Upper lobe of left lung (tissue), 6 donors: ENCODE data around the gene COL23A1. TPM values are rescaled to one million over a fixed set of nuclear protein-coding genes. Genes with fewer than 3 reads are reported as not detected.
"Not testable (repeated sequence)": the region's sequence is repeated elsewhere in the genome, so short reads cannot be mapped to it uniquely, and the experiment has no call there.

Experiments
- ATAC-seq, 2 donors: fragments of 200-7000 bp; cut with Tn5 transposase; one replicate each; pipeline ENCODE4 v1.9.1; 2022; ENCODE audit warnings: mild to moderate bottlenecking in 2 of 2, moderate library complexity in 2 of 2; ENCODE audit not compliant: low FRiP score in 2 of 2
- DNase-seq, 2 donors: peaks; one replicate each; pipeline ENCODE4 v3.0.0-alpha.2; 2019 to 2020
- H3K27ac ChIP-seq, 4 donors: fragments of 200-600 bp; sonication (generic); one replicate each; pipeline ENCODE4 v1.5.1; 2016 to 2019
- H3K27me3 ChIP-seq, 4 donors: fragments of 200-600 bp; sonication (generic); one replicate each; pipeline ENCODE4 v1.5.1; 2017 to 2019
- H3K36me3 ChIP-seq, 4 donors: fragments of 200-600 bp; sonication (generic); one replicate each; pipeline ENCODE4 v1.5.1; 2016 to 2019
- H3K4me1 ChIP-seq, 4 donors: fragments of 200-600 bp; sonication (generic); one replicate each; pipeline ENCODE4 v1.5.1; 2018 to 2019
- H3K4me3 ChIP-seq, 4 donors: fragments of 200-600 bp; sonication (generic); one replicate each; pipeline ENCODE4 v1.5.1; 2017 to 2019; ENCODE audit warnings: mild to moderate bottlenecking in 2 of 4, moderate library complexity in 1 of 4
- H3K9me3 ChIP-seq, 4 donors: fragments of 200-600 bp; sonication (generic); one replicate each; pipeline ENCODE4 v1.5.1; 2018 to 2019
- CTCF ChIP-seq, 6 experiments: fragments of 450-650 bp in 4 of 6; fragments of 200-600 bp in 2 of 6; sonication (generic) in 2 of 6; IDR thresholded peaks; one replicate each; pipeline ENCODE4 v1.5.1; 2016 to 2019; ENCODE audit warnings: antibody characterized with exemption in 6 of 6
- EP300 ChIP-seq, 4 donors: sonication (generic); formaldehyde crosslinking; IDR thresholded peaks; one replicate each; pipeline ENCODE4 v1.5.1; 2017; ENCODE audit warnings: antibody characterized with exemption in 4 of 4, control low read depth in 2 of 4
- POLR2A ChIP-seq, 4 donors: fragments of 450-650 bp; IDR thresholded peaks; one replicate each; pipeline ENCODE4 v1.5.1; 2016 to 2017; ENCODE audit warnings: antibody characterized with exemption in 4 of 4, mild to moderate bottlenecking in 2 of 4
- POLR2AphosphoS5 ChIP-seq, 2 donors: sonication (generic); formaldehyde crosslinking; IDR thresholded peaks; one replicate each; pipeline ENCODE4 v1.5.1; 2017; ENCODE audit warnings: antibody characterized with exemption in 2 of 2
- WGBS, 2 donors: methylation state at CpG; one replicate each; pipeline ENCODE4 v1.1.5; 2017 to 2018; 5-methylcytosine and 5-hydroxymethylcytosine counted together
- total RNA-seq, 6 donors: library from RNA; depleted of rRNA in 4 of 6; stranded (reverse); fragments of >200 nt in 4 of 6; gene quantifications; one replicate each; pipeline versions ENCODE4 v1.1.0 to v1.2.1, GENCODE V29; 2016 to 2021
- donor health status: DM: no; HTN: no; CAD: no; lungs with moderate emphysema.
- donor health status: DM: no; HTN: yes; CAD: no; lungs with severe emphysema.

COL23A1 gene
- total RNA-seq, 6 donors from 2014 or later: 0.61 to 3.1 (median 1.5) TPM

- 66% methylated on average over 11 of the region's 11 CpGs for WGBS, 2 donors
- no peak for TF ChIP-seq POLR2A (IDR thresholded peaks at IDR 0.05)
- TF ChIP-seq CTCF (IDR thresholded peaks at IDR 0.05): no peak
- no peak for TF ChIP-seq POLR2AphosphoS5 (IDR thresholded peaks at IDR 0.05)
- no peak for TF ChIP-seq EP300 (IDR thresholded peaks at IDR 0.05)
- no peak for DNase-seq
Observed at GRCh38 chr5:178198706-178199105, 391.5 kb downstream of the COL23A1 start.

GRCh38 chr5:178198151-178198550 is 392.0 kb downstream of the COL23A1 start:
- ATAC-seq, H3K27me3 ChIP-seq, H3K9me3 ChIP-seq, DNase-seq, H3K36me3 ChIP-seq, H3K4me1 ChIP-seq, H3K4me3 ChIP-seq, H3K27ac ChIP-seq: not testable (repeated sequence)
- WGBS, 2 donors: 83 to 88% methylated on average over 10 to 11 of the region's 11 CpGs

More at GRCh38 chr5:178198706-178199105, 391.5 kb downstream of the COL23A1 start:
- Histone ChIP-seq H3K4me3 (no peak overlapping the region), H3K27me3 (no peaks in the 10 kb centered on the region), H3K9me3 (no peaks in the 10 kb centered on the region), H3K27ac (no peak overlapping the region), H3K36me3 (no peaks in the 10 kb centered on the region), H3K4me1 (peaks cover 0 to 3% (median 1%) of the 10 kb centered on the region in 4 donors)
- ATAC-seq: no peak

DNA sequence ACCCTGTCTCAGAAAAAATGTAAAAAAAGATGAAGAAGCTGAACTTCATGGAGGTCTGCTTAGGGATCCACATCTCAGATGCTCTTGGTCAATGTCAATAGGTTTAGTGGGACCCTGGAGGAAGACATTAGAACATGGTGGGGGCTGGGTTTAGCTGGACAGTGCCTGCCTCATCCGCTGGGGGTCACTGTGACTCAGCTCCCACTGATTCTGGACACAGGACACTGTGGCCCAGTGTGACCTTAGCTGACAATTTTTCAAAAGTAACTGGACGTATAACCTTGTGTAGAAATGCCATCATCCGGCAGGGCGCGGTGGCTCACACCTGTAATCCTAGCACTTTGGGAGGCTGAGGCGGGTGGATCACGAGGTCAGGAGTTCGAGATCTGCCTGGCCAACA is 393.2 kb downstream of the COL23A1 start:
- Histone ChIP-seq H3K4me3 (no peak overlapping the region), H3K27me3 (no peaks in the 10 kb centered on the region), H3K9me3 (no peaks in the 10 kb centered on the region), H3K4me1 (no peaks in the 10 kb centered on the region), H3K36me3 (no peaks in the 10 kb centered on the region), H3K27ac (no peak overlapping the region)
- peak in 1 of 2 donors; percentile 52 for ATAC-seq
- TF ChIP-seq CTCF (IDR thresholded peaks at IDR 0.05) (peak in 5 of 6 experiments; percentile 22 to 41 (median 22)), EP300 (IDR thresholded peaks at IDR 0.05) (no peak), POLR2A (IDR thresholded peaks at IDR 0.05) (no peak), POLR2AphosphoS5 (IDR thresholded peaks at IDR 0.05) (no peak)
- no peak for DNase-seq
- 77 to 91% methylated on average over 8 of the region's 8 CpGs for WGBS, 2 donors

- no peaks in the 10 kb centered on the region for H3K4me1 ChIP-seq
- no peak for DNase-seq
- no peaks in the 10 kb centered on the region for H3K36me3 ChIP-seq
- no peaks in the 10 kb centered on the region for H3K27me3 ChIP-seq
- WGBS, 2 donors: 80% methylated on average over 4 to 7 of the region's 7 CpGs
- no peak overlapping the region for H3K4me3 ChIP-seq
- no peaks in the 10 kb centered on the region for H3K9me3 ChIP-seq
- ATAC-seq: no peak
- no peak for TF ChIP-seq EP300 (IDR thresholded peaks at IDR 0.05)
- no peak for TF ChIP-seq POLR2AphosphoS5 (IDR thresholded peaks at IDR 0.05)
- TF ChIP-seq POLR2A (IDR thresholded peaks at IDR 0.05): no peak
- H3K27ac ChIP-seq: no peak overlapping the region
Observed at GRCh38 chr5:178196281-178196812, 393.8 kb downstream of the COL23A1 start.

GRCh38 chr5:178194026-178194425 is 396.2 kb downstream of the COL23A1 start:
- Histone ChIP-seq H3K27me3 (no peaks in the 10 kb centered on the region), H3K27ac (no peak overlapping the region), H3K4me1 (no peaks in the 10 kb centered on the region), H3K9me3 (no peaks in the 10 kb centered on the region), H3K4me3 (no peak overlapping the region), H3K36me3 (no peaks in the 10 kb centered on the region)
- DNase-seq (no peak), ATAC-seq (no peak)
- no peak for TF ChIP-seq POLR2AphosphoS5 (IDR thresholded peaks at IDR 0.05)
- no peak for TF ChIP-seq CTCF (IDR thresholded peaks at IDR 0.05)
- no peak for TF ChIP-seq POLR2A (IDR thresholded peaks at IDR 0.05)
- TF ChIP-seq EP300 (IDR thresholded peaks at IDR 0.05): no peak
- 22 to 40% methylated on average over 7 of the region's 7 CpGs for WGBS, 2 donors

DNA sequence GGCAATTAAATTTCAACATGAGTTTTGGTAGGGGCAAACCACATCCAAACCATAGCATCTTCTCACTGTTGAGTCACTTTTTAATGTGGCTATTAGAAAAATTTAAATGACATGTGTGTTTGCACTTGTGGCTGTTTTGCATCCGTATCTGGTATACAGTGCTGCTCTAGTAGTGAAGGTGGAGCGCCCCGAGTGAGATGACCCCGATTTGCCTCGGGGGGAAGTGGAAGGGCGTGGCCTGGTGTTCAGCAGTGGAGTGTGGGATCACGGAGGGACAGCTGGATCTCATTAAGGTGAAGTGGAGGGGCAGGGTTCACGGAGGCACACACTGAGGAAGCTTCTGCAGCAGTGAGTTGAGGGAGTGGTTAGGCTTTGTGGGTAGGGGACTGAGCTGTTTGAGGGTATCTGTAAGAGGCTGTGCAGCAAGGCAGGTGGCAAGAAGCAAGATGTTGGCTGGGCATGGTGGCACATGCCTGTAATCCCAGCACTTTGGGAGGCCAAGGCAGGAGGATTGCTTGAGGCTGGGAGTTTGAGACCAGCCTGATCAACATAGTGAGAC is 396.9 kb downstream of the COL23A1 start:
- DNase-seq (no peak), ATAC-seq (no peak)

More for the DNA sequence above, 396.9 kb downstream of the COL23A1 start:
- WGBS, 2 donors: 63 to 70% methylated on average over 8 of the region's 8 CpGs
- H3K4me1 ChIP-seq: no peaks in the 10 kb centered on the region
- H3K27ac ChIP-seq: no peak overlapping the region
- TF ChIP-seq POLR2A (IDR thresholded peaks at IDR 0.05): no peak
- TF ChIP-seq EP300 (IDR thresholded peaks at IDR 0.05): no peak
- TF ChIP-seq POLR2AphosphoS5 (IDR thresholded peaks at IDR 0.05): no peak
- no peak for TF ChIP-seq CTCF (IDR thresholded peaks at IDR 0.05)
- no peaks in the 10 kb centered on the region for H3K27me3 ChIP-seq
- H3K9me3 ChIP-seq: no peaks in the 10 kb centered on the region
- H3K36me3 ChIP-seq: no peaks in the 10 kb centered on the region
- H3K4me3 ChIP-seq: no peak overlapping the region
